ENCODE results near the gene PKHD1.

Gene PKHD1

DNA sequence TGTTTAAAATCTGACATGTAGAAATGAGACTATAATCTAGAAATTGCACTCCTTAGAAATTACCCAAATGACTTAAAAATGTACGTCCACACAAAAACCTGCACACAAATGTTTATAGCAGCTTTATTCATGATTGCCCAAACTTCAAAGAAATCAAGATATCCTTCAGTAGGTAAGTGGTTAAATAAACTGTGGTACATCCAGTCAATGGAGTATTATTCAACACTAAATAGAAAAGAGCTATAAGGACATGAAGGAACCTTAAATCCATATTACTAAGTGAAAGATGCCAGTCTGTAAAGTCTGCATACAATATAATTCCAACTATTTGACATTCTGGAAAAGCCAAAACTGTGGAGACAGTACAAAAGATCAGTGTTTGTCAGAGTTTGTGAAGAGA is 513.4 kb downstream of the PKHD1 start:
- no peak overlapping the region for H3K9ac ChIP-seq (ENCODE audit: low read depth, low read length)

DNA sequence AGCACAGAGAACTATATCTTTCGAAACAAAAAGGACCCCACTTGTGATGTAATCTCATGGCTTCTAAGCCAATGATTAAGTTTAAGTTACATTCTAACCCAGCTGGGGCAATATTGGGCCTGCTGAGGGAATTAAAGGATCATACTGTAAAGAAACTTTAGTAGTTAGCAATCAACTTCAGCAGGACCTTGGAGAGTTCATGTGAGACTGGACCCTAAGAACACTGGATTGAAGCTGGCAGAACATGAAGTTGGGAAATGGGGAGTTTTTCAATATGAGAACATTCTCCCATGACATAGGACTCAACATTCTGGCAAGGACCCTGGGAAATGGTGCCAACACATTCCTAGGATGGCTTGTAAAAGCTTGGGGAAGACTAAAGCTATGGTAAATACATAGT is 516.2 kb downstream of the PKHD1 start:
- Histone ChIP-seq H3K9ac (ENCODE audit: low read depth, low read length) (no peak overlapping the region), H3K27me3 (ENCODE audit: control insufficient read depth, insufficient read depth, low read length) (no peaks in the 10 kb centered on the region), H3K36me3 (ENCODE audit: control insufficient read depth, insufficient read depth, low read length) (no peaks in the 10 kb centered on the region), H3K4me1 (ENCODE audit: control insufficient read depth, insufficient read depth, low read length) (no peaks in the 10 kb centered on the region), H3K9me3 (ENCODE audit: control insufficient read depth, insufficient read depth, low read length) (no peaks in the 10 kb centered on the region), H3K4me3 (ENCODE audit: low read depth, low read length) (no peak overlapping the region)

More for the DNA sequence above, 513.4 kb downstream of the PKHD1 start:
- no peak overlapping the region for H3K4me3 ChIP-seq (ENCODE audit: low read depth, low read length)
- no peaks in the 10 kb centered on the region for H3K9me3 ChIP-seq (ENCODE audit: control insufficient read depth, insufficient read depth, low read length)
- no peaks in the 10 kb centered on the region for H3K4me1 ChIP-seq (ENCODE audit: control insufficient read depth, insufficient read depth, low read length)
- H3K36me3 ChIP-seq (ENCODE audit: control insufficient read depth, insufficient read depth, low read length) = no peaks in the 10 kb centered on the region
- H3K27me3 ChIP-seq (ENCODE audit: control insufficient read depth, insufficient read depth, low read length) = no peaks in the 10 kb centered on the region

DNA sequence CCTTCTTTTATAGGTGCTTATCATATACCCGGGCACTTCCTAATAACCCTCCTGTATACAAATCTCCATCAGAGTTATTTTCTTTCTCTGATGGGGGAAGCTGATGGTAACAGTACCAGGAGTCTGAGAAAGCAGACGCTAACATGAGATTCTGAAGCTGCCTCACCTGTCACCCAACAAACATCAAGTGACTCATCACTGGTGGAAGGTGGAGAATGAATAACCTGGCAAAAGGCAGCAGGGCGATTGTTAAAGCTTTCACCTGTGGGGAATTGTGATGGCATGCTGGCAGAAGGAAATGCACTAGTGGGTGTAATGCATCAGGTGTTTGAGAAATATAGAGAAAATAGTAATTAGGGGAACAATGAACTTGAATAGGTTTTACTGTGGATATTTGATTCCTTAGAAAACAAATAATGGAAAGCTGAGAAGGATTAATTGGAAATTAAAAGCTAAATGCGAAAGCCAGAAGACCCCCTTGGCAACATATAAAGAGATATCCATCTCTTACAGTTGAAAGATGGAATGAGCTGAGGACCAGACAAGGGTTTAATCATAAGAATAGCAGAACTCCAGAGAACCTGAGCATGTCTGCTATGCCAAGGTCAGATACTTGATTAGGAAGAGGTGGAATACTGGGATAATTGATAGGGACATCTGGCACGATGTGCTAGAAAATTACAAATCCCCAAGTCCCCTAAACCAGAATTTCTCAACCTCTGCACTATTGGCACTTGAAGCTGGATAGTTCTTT is 517.1 kb downstream of the PKHD1 start:
- no peak overlapping the region for H3K9ac ChIP-seq (ENCODE audit: low read depth, low read length)
- H3K4me3 ChIP-seq (ENCODE audit: low read depth, low read length) = no peak overlapping the region
- H3K4me1 ChIP-seq (ENCODE audit: control insufficient read depth, insufficient read depth, low read length) = no peaks in the 10 kb centered on the region
- no peaks in the 10 kb centered on the region for H3K36me3 ChIP-seq (ENCODE audit: control insufficient read depth, insufficient read depth, low read length)
- no peaks in the 10 kb centered on the region for H3K9me3 ChIP-seq (ENCODE audit: control insufficient read depth, insufficient read depth, low read length)
- H3K27me3 ChIP-seq (ENCODE audit: control insufficient read depth, insufficient read depth, low read length) = no peaks in the 10 kb centered on the region

DNA sequence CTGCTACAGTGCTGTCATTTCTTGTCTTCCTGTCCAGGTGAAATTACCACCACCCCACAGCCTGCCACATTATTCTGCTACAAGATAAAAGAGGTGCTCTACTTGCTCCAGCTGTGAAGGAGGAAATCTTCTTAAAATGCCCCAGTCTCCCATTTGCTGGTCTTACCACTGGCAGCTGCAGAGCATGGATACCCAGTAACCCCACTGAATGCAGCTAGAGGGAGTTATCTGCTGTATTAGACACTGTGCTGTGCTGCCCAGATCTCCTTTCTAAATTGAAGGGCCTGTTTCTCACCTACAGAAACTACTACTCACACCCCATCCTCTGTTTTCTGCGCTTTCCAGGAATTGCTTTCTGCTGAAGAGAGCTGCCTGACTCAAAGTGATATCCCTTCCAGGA is 517.8 kb downstream of the PKHD1 start:
- H3K9me3 ChIP-seq (ENCODE audit: control insufficient read depth, insufficient read depth, low read length) = no peaks in the 10 kb centered on the region
- H3K36me3 ChIP-seq (ENCODE audit: control insufficient read depth, insufficient read depth, low read length) = no peaks in the 10 kb centered on the region
- no peaks in the 10 kb centered on the region for H3K27me3 ChIP-seq (ENCODE audit: control insufficient read depth, insufficient read depth, low read length)
- H3K4me3 ChIP-seq (ENCODE audit: low read depth, low read length) = no peak overlapping the region
- H3K9ac ChIP-seq (ENCODE audit: low read depth, low read length) = no peak overlapping the region
- H3K4me1 ChIP-seq (ENCODE audit: control insufficient read depth, insufficient read depth, low read length) = no peaks in the 10 kb centered on the region

DNA sequence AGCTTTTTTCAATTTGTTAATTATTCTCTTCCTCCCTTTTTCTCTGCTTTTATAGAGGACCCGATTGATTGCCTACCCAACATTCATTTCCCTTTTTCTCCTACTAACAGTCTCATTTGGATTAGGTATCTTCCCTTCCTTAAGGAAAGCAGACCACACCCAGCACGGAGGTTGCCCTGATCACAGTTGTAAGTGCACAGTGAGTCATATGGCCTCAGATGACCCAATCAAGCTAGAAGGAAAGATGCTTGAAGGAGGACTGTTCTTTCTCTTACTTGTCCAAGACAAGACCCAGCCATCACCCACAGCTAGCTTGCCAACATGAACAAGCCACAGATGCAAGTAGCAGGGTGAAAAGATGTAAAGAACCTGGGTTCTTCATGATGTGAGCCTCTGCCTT is 518.6 kb downstream of the PKHD1 start:
- no peaks in the 10 kb centered on the region for H3K4me1 ChIP-seq (ENCODE audit: control insufficient read depth, insufficient read depth, low read length)
- no peaks in the 10 kb centered on the region for H3K36me3 ChIP-seq (ENCODE audit: control insufficient read depth, insufficient read depth, low read length)
- H3K4me3 ChIP-seq (ENCODE audit: low read depth, low read length) = no peak overlapping the region
- no peaks in the 10 kb centered on the region for H3K9me3 ChIP-seq (ENCODE audit: control insufficient read depth, insufficient read depth, low read length)
- H3K27me3 ChIP-seq (ENCODE audit: control insufficient read depth, insufficient read depth, low read length) = no peaks in the 10 kb centered on the region
- H3K9ac ChIP-seq (ENCODE audit: low read depth, low read length) = no peak overlapping the region

DNA sequence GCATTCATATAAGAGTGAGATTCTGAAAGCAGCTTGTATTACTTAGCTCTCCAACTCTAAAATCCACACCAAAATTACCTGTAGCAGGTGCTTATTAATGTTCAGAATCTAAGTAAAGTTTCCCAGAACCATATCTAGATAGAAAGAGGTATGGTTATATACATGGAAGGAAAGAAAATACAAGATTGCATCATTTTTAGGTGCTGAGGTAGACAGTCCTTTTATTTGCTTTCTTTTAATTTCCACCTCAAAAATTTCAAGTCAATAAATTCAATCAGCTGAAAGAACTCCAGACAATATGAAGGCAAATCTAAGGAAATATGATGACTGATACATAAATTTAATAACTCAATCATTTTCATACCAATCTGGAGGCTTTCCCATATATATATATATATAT is 521.9 kb downstream of the PKHD1 start:
- no peak overlapping the region for H3K9ac ChIP-seq (ENCODE audit: low read depth, low read length)
- no peak overlapping the region for H3K4me3 ChIP-seq (ENCODE audit: low read depth, low read length)
- no peaks in the 10 kb centered on the region for H3K27me3 ChIP-seq (ENCODE audit: control insufficient read depth, insufficient read depth, low read length)
- H3K4me1 ChIP-seq (ENCODE audit: control insufficient read depth, insufficient read depth, low read length) = no peaks in the 10 kb centered on the region
- no peaks in the 10 kb centered on the region for H3K9me3 ChIP-seq (ENCODE audit: control insufficient read depth, insufficient read depth, low read length)
- H3K36me3 ChIP-seq (ENCODE audit: control insufficient read depth, insufficient read depth, low read length) = no peaks in the 10 kb centered on the region

Data from iPS-15b (cell line).